CD14-positive monocyte (primary cell): ENCODE measurements around the gene CENPB. TPM values are rescaled to one million over a fixed set of nuclear protein-coding genes. Genes with fewer than 3 reads are reported as not detected.

Source experiments
- DNase-seq, 3 donors: peaks; one replicate each; pipeline ENCODE4 v3.0.0-alpha.2; 2011 to 2022
- H2AFZ ChIP-seq: 2 replicates; pipeline ENCODE4 v1.6.0; 2012; ENCODE audit warnings: mild to moderate bottlenecking, low read depth, low read length, inconsistent platforms; ENCODE audit not compliant: insufficient read depth, poor library complexity, severe bottlenecking
- H3K27ac ChIP-seq, 2 donors: 1 replicate in 1 of 2; 2 replicates in 1 of 2; pipeline ENCODE4 v1.5.1; 2012 to 2013; ENCODE audit warnings: low read length in 2 of 2, control low read depth in 1 of 2, inconsistent platforms in 1 of 2, low read depth in 1 of 2, mild to moderate bottlenecking in 1 of 2
- H3K27me3 ChIP-seq, 2 donors: one replicate each; pipeline versions ENCODE4 v1.6.0 to v1.6.1; 2011 to 2013; ENCODE audit warnings: low read length in 2 of 2; ENCODE audit not compliant: control insufficient read depth in 2 of 2, insufficient read depth in 2 of 2
- H3K36me3 ChIP-seq, 2 donors: replicated peaks in 1 of 2; 1 replicate in 1 of 2; 2 replicates in 1 of 2; pipeline versions ENCODE4 v1.5.1 to v1.6.1; 2012 to 2013; ENCODE audit warnings: low read length in 2 of 2, control low read depth in 1 of 2, inconsistent platforms in 1 of 2, mild to moderate bottlenecking in 1 of 2; ENCODE audit not compliant: insufficient read depth in 2 of 2, control insufficient read depth in 1 of 2
- H3K4me1 ChIP-seq, 2 donors: 1 replicate in 1 of 2; 2 replicates in 1 of 2; pipeline versions ENCODE4 v1.5.1 to v1.6.1; 2012 to 2013; ENCODE audit warnings: low read length in 2 of 2, control low read depth in 1 of 2, inconsistent platforms in 1 of 2, mild to moderate bottlenecking in 1 of 2, moderate library complexity in 1 of 2; ENCODE audit not compliant: insufficient read depth in 2 of 2, control insufficient read depth in 1 of 2
- H3K4me2 ChIP-seq: replicated peaks from 2 replicates; pipeline ENCODE3; 2012; ENCODE audit warnings: low read length, moderate library complexity, mild to moderate bottlenecking; ENCODE audit not compliant: poor library complexity, severe bottlenecking; ENCODE audit errors: extremely low read depth
- H3K4me3 ChIP-seq, 3 experiments: fragments of 200-600 bp in 1 of 3; sonication (generic) in 1 of 3; replicated peaks in 1 of 3; 1 replicate in 2 of 3; 2 replicates in 1 of 3; pipeline ENCODE4 v1.5.1; 2011 to 2013; ENCODE audit warnings: low read length in 3 of 3, mild to moderate bottlenecking in 3 of 3, control low read depth in 2 of 3, low read depth in 2 of 3, inconsistent platforms in 1 of 3, moderate library complexity in 1 of 3
- H3K79me2 ChIP-seq: 2 replicates; pipeline ENCODE4 v1.6.0; 2012; ENCODE audit warnings: mild to moderate bottlenecking, control low read depth, inconsistent platforms, low read length, moderate library complexity; ENCODE audit not compliant: insufficient read depth
- H3K9ac ChIP-seq: 2 replicates; pipeline ENCODE4 v1.6.0; 2017; ENCODE audit warnings: low read length, mild to moderate bottlenecking; ENCODE audit not compliant: insufficient read depth, poor library complexity, severe bottlenecking
- H3K9me3 ChIP-seq, 2 donors: replicated peaks in 1 of 2; 1 replicate in 1 of 2; 2 replicates in 1 of 2; pipeline versions ENCODE4 v1.5.1 to v1.6.1; 2012 to 2013; ENCODE audit warnings: low read length in 2 of 2, control low read depth in 1 of 2; ENCODE audit not compliant: control insufficient read depth in 1 of 2, insufficient read depth in 1 of 2
- H4K20me1 ChIP-seq: 2 replicates; pipeline ENCODE4 v1.6.0; 2012; ENCODE audit warnings: mild to moderate bottlenecking, low read length, control low read depth, moderate library complexity; ENCODE audit not compliant: insufficient read depth
- H3K27ac Mint-ChIP-seq, 7 donors: one replicate each; pipeline ENCODE4 v1.8.0; 2020; ENCODE audit warnings: mild to moderate bottlenecking in 7 of 7, mixed read lengths in 7 of 7, moderate library complexity in 6 of 7, inconsistent platforms in 2 of 7
- H3K27me3 Mint-ChIP-seq, 3 donors: one replicate each; pipeline ENCODE4 v1.8.0; 2021 to 2022; ENCODE audit warnings: low read depth in 3 of 3, mild to moderate bottlenecking in 3 of 3, mixed read lengths in 3 of 3, moderate library complexity in 3 of 3, inconsistent platforms in 1 of 3
- H3K36me3 Mint-ChIP-seq, 2 donors: one replicate each; pipeline ENCODE4 v1.8.0; 2020; ENCODE audit warnings: mixed read lengths in 2 of 2, inconsistent platforms in 1 of 2, mild to moderate bottlenecking in 1 of 2
- H3K4me1 Mint-ChIP-seq: one replicate; pipeline ENCODE4 v1.8.0; 2020; ENCODE audit warnings: mild to moderate bottlenecking, mixed read lengths
- H3K4me3 Mint-ChIP-seq, 2 donors: one replicate each; pipeline ENCODE4 v1.8.0; 2020; ENCODE audit warnings: mild to moderate bottlenecking in 2 of 2, mixed read lengths in 2 of 2, moderate library complexity in 1 of 2
- H3K9me3 Mint-ChIP-seq, 7 donors: one replicate each; pipeline ENCODE4 v1.8.0; 2020 to 2022; ENCODE audit warnings: mixed read lengths in 7 of 7, mild to moderate bottlenecking in 6 of 7, moderate library complexity in 6 of 7, inconsistent platforms in 2 of 7
- WGBS: methylation state at CpG from one replicate; pipeline ENCODE4 v1.1.5; 2013; ENCODE audit warnings: missing lambda C conversion rate; ENCODE audit not compliant: insufficient coverage; 5-methylcytosine and 5-hydroxymethylcytosine counted together
- intact Hi-C, 2 donors: fragments of 100-400 bp; cut with micrococcal nuclease; formaldehyde crosslinking; loops; one replicate each; pipeline versions ENCODE4 v1.15.0 to v1.15.1; 2023
- polyA plus RNA-seq, 3 donors: library from polyadenylated mRNA; depleted of rRNA in 1 of 3; unstranded in 2 of 3; stranded (reverse) in 1 of 3; fragments of 300-500 nt in 2 of 3; fragments of >200 nt in 1 of 3; fragmentation: Illumina TruSeq in 2 of 3; gene quantifications; 1 replicate in 2 of 3; 2 replicates in 1 of 3; pipeline ENCODE4 v1.2.3, GENCODE V29; 2012 to 2021
- TF ChIP-seq, protein P1 (sequence below): fragments of 200-600 bp; IDR thresholded peaks from one replicate; pipeline ENCODE4 v1.8.0; 2022; ENCODE audit warnings: antibody characterized with exemption, mild to moderate bottlenecking

CENPB gene
- polyA plus RNA-seq, 3 donors: 1.1 to 18.9 (median 1.4) TPM

- H3K27ac Mint-ChIP-seq: peak overlapping the region in 5 of 7 donors; percentile 84 to 99 (median 98)
- Histone ChIP-seq H3K27ac (peak overlapping the region in 1 of 2 donors; percentile 100), H3K27me3 (no peaks in the 10 kb centered on the region), H3K9ac (no peak overlapping the region), H3K79me2 (no peaks in the 10 kb centered on the region), H3K4me2 (no peak overlapping the region), H4K20me1 (no peaks in the 10 kb centered on the region), H3K4me3 (no peak overlapping the region), H3K9me3 (no peaks in the 10 kb centered on the region), H3K36me3 (no peaks in the 10 kb centered on the region), H3K4me1 (peaks cover 46 to 52% of the 10 kb centered on the region in 2 donors), H2AFZ (peak overlapping the region; percentile 41)
- H3K9me3 Mint-ChIP-seq: peaks cover 0 to 5% (median 0%) of the 10 kb centered on the region in 7 donors
- peaks cover 3 to 4% of the 10 kb centered on the region in 2 donors for H3K36me3 Mint-ChIP-seq
- DNase-seq: no peak
- H3K4me1 Mint-ChIP-seq: peaks cover 46% of the 10 kb centered on the region
- H3K4me3 Mint-ChIP-seq: no peak overlapping the region
- 99% methylated on average over 6 of the region's 8 CpGs for WGBS
- TF ChIP-seq, protein P1, sequence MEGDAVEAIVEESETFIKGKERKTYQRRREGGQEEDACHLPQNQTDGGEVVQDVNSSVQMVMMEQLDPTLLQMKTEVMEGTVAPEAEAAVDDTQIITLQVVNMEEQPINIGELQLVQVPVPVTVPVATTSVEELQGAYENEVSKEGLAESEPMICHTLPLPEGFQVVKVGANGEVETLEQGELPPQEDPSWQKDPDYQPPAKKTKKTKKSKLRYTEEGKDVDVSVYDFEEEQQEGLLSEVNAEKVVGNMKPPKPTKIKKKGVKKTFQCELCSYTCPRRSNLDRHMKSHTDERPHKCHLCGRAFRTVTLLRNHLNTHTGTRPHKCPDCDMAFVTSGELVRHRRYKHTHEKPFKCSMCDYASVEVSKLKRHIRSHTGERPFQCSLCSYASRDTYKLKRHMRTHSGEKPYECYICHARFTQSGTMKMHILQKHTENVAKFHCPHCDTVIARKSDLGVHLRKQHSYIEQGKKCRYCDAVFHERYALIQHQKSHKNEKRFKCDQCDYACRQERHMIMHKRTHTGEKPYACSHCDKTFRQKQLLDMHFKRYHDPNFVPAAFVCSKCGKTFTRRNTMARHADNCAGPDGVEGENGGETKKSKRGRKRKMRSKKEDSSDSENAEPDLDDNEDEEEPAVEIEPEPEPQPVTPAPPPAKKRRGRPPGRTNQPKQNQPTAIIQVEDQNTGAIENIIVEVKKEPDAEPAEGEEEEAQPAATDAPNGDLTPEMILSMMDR: no peak
- intact Hi-C loops: loop anchor here in 1 of 2 donors (10.0 kb wide), 1 partner anchor 48 kb away; the partner anchor contains the start of gene ADISSP
- peaks cover 0 to 3% (median 3%) of the 10 kb centered on the region in 3 donors for H3K27me3 Mint-ChIP-seq
Measured at GRCh38 chr20:3812975-3813847, 26.7 kb upstream of the CENPB start.

DNA sequence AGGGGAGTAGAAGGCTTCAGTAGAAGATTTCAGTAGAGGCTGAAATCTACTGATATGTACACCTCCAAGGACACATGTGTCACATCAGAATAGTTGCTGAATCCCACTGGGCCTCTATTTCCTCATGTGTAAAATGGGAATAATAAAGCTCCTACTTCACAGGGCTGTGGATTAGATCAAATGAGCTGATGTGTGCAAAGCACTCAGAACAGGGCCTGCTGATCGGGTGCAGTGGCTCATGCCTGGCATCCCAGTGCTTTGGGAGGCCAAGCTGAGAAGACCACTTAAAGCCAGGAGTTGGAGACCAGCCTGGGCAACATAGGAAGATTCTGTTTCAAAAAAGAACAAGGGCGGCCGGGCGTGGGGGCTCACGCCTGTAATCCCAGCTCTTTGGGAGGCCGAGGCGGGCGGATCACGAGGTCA, 25.7 kb upstream of the CENPB start:
- Histone ChIP-seq H3K79me2 (no peaks in the 10 kb centered on the region), H3K4me1 (peaks cover 56 to 58% of the 10 kb centered on the region in 2 donors), H3K4me2 (no peak overlapping the region), H3K27me3 (no peaks in the 10 kb centered on the region), H4K20me1 (no peaks in the 10 kb centered on the region), H3K4me3 (no peak overlapping the region), H3K27ac (peak overlapping the region; percentile 93 to 100), H3K36me3 (no peaks in the 10 kb centered on the region), H3K9me3 (no peaks in the 10 kb centered on the region), H2AFZ (peak overlapping the region; percentile 46), H3K9ac (peak overlapping the region; percentile 89)
- intact Hi-C loops: loop anchor here in 1 of 2 donors (10.0 kb wide), 1 partner anchor 47 kb away; the partner anchor contains the start of gene ADISSP
- peak overlapping the region; percentile 97 to 99 (median 99) for H3K27ac Mint-ChIP-seq
- no peak for DNase-seq
- TF ChIP-seq, protein P1: no peak
- H3K4me3 Mint-ChIP-seq: peak overlapping the region; percentile 15 to 82
- H3K27me3 Mint-ChIP-seq: peaks cover 0 to 3% (median 3%) of the 10 kb centered on the region in 3 donors
- 95% methylated on average over 4 of the region's 9 CpGs for WGBS
- H3K36me3 Mint-ChIP-seq: peaks cover 3 to 4% of the 10 kb centered on the region in 2 donors
- peaks cover 54% of the 10 kb centered on the region for H3K4me1 Mint-ChIP-seq
- peaks cover 0 to 6% (median 0%) of the 10 kb centered on the region in 7 donors for H3K9me3 Mint-ChIP-seq
